ENCODE measurements around the gene SPTBN4.

Gene SPTBN4

GRCh38 chr19:40603071-40603388 is 136.2 kb downstream of the SPTBN4 start:
- peaks cover 41% of the 10 kb centered on the region for H3K4me1 ChIP-seq (ENCODE audit: control insufficient read depth, insufficient read depth, low read length)
- H3K27ac ChIP-seq (ENCODE audit: low read depth, low read length), result no peak overlapping the region; the same call in 1 of the 2 replicates
- peak overlapping the region; percentile 24 for H3K9ac ChIP-seq (ENCODE audit: low read length)
- H3K9me3 ChIP-seq (ENCODE audit: control insufficient read depth, insufficient read depth, low read depth, low read length), result no peaks in the 10 kb centered on the region
- peaks cover 71% of the 10 kb centered on the region for H3K27me3 ChIP-seq (ENCODE audit: control insufficient read depth, insufficient read depth, low read length)
- peak overlapping the region; percentile 54 for H3K4me3 ChIP-seq (ENCODE audit: low read depth, low read length)
- H3K36me3 ChIP-seq (ENCODE audit: control insufficient read depth, insufficient read depth, low read length), result no peaks in the 10 kb centered on the region

DNA sequence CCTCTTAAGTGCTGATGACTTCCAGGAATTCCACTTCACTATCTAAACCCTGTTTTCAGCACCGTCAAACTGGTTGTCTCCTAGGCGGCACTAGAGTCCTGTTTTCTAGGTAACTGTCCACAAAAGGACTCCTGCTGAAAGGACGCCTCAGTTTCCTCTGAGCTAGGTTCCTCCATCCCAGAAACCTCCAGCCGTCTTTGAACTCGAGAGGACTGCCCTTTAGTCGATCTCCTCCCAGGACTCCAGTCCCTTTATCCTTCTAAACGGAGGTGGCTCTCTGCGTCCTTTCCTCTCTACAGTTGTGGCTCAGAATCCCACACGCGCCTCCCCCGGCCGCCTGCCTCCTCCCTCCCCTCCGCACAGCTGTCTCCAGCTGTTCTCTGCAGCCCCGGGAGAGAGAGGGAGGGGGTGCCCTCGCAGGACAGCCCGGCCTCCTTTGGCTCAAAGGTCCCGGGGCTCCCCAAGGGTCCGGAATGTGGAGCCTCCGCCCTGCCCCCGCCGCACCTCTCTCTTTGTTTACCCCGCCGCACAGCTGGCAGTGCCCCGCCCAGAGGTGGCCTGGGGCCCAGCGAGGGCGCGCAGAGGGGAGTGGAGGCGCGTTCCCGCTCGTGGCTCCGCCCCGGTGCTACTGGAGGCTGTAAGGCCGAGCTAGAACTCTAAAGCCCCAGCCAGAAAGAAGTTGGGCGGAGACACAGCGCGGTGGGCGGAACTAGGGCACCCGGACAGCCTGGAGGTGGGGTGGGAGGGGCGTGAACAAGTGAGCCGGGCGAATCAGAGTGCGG is 136.8 kb downstream of the SPTBN4 start:
- peaks cover 41% of the 10 kb centered on the region for H3K4me1 ChIP-seq (ENCODE audit: control insufficient read depth, insufficient read depth, low read length)
- H3K9ac ChIP-seq (ENCODE audit: low read length), result peak overlapping the region; percentile 24
- peaks cover 76% of the 10 kb centered on the region for H3K27me3 ChIP-seq (ENCODE audit: control insufficient read depth, insufficient read depth, low read length)

GRCh38 chr19:40604171-40604646 is 137.4 kb downstream of the SPTBN4 start:
- peaks cover 76% of the 10 kb centered on the region for H3K27me3 ChIP-seq (ENCODE audit: control insufficient read depth, insufficient read depth, low read length)
- no peak overlapping the region for H3K27ac ChIP-seq (ENCODE audit: low read depth, low read length)
- no peaks in the 10 kb centered on the region for H3K36me3 ChIP-seq (ENCODE audit: control insufficient read depth, insufficient read depth, low read length)
- peak overlapping the region; percentile 54; the same call in 1 of the 2 replicates for H3K4me3 ChIP-seq (ENCODE audit: low read depth, low read length)
- no peak overlapping the region for H3K9ac ChIP-seq (ENCODE audit: low read length)
- peaks cover 39% of the 10 kb centered on the region for H3K4me1 ChIP-seq (ENCODE audit: control insufficient read depth, insufficient read depth, low read length)
- H3K9me3 ChIP-seq (ENCODE audit: control insufficient read depth, insufficient read depth, low read depth, low read length), result no peaks in the 10 kb centered on the region

More for the DNA sequence above, 136.8 kb downstream of the SPTBN4 start:
- no peaks in the 10 kb centered on the region for H3K9me3 ChIP-seq (ENCODE audit: control insufficient read depth, insufficient read depth, low read depth, low read length)
- no peaks in the 10 kb centered on the region for H3K36me3 ChIP-seq (ENCODE audit: control insufficient read depth, insufficient read depth, low read length)
- peak overlapping the region; percentile 4; the same call in 1 of the 2 replicates for H3K27ac ChIP-seq (ENCODE audit: low read depth, low read length)
- peak overlapping the region; percentile 54 for H3K4me3 ChIP-seq (ENCODE audit: low read depth, low read length)

GRCh38 chr19:40604647-40605215 is 137.9 kb downstream of the SPTBN4 start:
- no peaks in the 10 kb centered on the region for H3K36me3 ChIP-seq (ENCODE audit: control insufficient read depth, insufficient read depth, low read length)
- H3K27ac ChIP-seq (ENCODE audit: low read depth, low read length), result no peak overlapping the region
- H3K4me3 ChIP-seq (ENCODE audit: low read depth, low read length), result peak overlapping the region; percentile 64
- H3K4me1 ChIP-seq (ENCODE audit: control insufficient read depth, insufficient read depth, low read length), result peaks cover 34% of the 10 kb centered on the region
- H3K9ac ChIP-seq (ENCODE audit: low read length), result no peak overlapping the region
- H3K9me3 ChIP-seq (ENCODE audit: control insufficient read depth, insufficient read depth, low read depth, low read length), result no peaks in the 10 kb centered on the region
- peaks cover 75% of the 10 kb centered on the region for H3K27me3 ChIP-seq (ENCODE audit: control insufficient read depth, insufficient read depth, low read length)

- H3K27me3 ChIP-seq (ENCODE audit: control insufficient read depth, insufficient read depth, low read length), result peaks cover 72% of the 10 kb centered on the region
- peaks cover 34% of the 10 kb centered on the region for H3K4me1 ChIP-seq (ENCODE audit: control insufficient read depth, insufficient read depth, low read length)
- no peak overlapping the region for H3K9ac ChIP-seq (ENCODE audit: low read length)
- H3K9me3 ChIP-seq (ENCODE audit: control insufficient read depth, insufficient read depth, low read depth, low read length), result no peaks in the 10 kb centered on the region
- H3K27ac ChIP-seq (ENCODE audit: low read depth, low read length), result no peak overlapping the region
- H3K4me3 ChIP-seq (ENCODE audit: low read depth, low read length), result peak overlapping the region; percentile 64
- no peaks in the 10 kb centered on the region for H3K36me3 ChIP-seq (ENCODE audit: control insufficient read depth, insufficient read depth, low read length)
These were observed 138.6 kb downstream of the SPTBN4 start for GRCh38 chr19:40605216-40605971.

DNA sequence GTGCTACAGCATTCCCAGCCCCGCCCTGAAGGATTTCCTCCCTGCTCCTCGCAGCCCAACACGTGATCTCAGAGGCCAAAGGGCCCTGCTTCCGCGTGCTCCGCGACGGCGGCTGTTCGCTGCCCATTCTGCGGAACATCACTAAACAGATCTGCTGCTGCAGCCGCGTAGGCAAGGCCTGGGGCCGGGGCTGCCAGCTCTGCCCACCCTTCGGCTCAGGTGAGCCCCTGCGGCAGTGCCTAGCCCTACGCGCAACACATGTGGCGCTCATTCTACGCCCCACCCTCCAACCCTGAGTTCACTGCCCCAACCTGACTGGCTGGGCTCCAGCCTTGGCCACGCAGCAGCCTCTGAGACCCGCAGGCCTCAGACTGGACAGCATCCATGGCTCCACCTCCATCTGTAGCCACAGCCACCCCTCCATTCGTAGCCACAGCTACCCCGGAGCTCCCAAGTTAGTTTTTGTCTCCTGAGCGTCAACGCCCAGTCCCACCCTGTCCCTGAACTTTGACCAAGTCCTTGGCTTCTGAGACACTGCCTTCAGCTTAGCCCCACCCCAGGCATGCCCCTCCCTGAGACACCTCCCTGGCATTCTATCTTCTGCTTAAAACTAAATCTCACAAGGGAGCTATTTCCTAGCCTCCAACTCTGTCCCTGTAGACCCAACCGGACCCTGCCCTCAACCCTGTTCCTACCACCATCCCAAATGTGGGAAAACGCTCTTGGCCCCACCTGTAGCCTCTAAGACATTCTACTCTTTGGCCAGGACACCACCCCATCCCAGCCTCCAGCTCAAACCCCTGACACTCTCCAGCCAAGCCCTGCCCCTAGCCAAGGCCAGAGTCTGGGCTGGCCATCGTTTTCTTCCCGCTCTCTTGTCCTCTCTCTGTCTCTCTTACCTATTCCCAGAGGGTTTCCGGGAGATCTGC is 140.8 kb downstream of the SPTBN4 start:
- peaks cover 23% of the 10 kb centered on the region for H3K4me1 ChIP-seq (ENCODE audit: control insufficient read depth, insufficient read depth, low read length)

GRCh38 chr19:40608240-40608621 is 141.4 kb downstream of the SPTBN4 start:
- Histone ChIP-seq H3K36me3 (ENCODE audit: control insufficient read depth, insufficient read depth, low read length) (no peaks in the 10 kb centered on the region), H3K4me3 (ENCODE audit: low read depth, low read length) (no peak overlapping the region), H3K27me3 (ENCODE audit: control insufficient read depth, insufficient read depth, low read length) (peaks cover 72% of the 10 kb centered on the region), H3K9ac (ENCODE audit: low read length) (no peak overlapping the region), H3K4me1 (ENCODE audit: control insufficient read depth, insufficient read depth, low read length) (peaks cover 20% of the 10 kb centered on the region), H3K27ac (ENCODE audit: low read depth, low read length) (no peak overlapping the region), H3K9me3 (ENCODE audit: control insufficient read depth, insufficient read depth, low read depth, low read length) (no peaks in the 10 kb centered on the region)

More for the DNA sequence above, 140.8 kb downstream of the SPTBN4 start:
- Histone ChIP-seq H3K4me3 (ENCODE audit: low read depth, low read length) (no peak overlapping the region), H3K36me3 (ENCODE audit: control insufficient read depth, insufficient read depth, low read length) (no peaks in the 10 kb centered on the region), H3K9me3 (ENCODE audit: control insufficient read depth, insufficient read depth, low read depth, low read length) (no peaks in the 10 kb centered on the region), H3K27me3 (ENCODE audit: control insufficient read depth, insufficient read depth, low read length) (peaks cover 73% of the 10 kb centered on the region), H3K27ac (ENCODE audit: low read depth, low read length) (no peak overlapping the region), H3K9ac (ENCODE audit: low read length) (no peak overlapping the region)

- Histone ChIP-seq H3K9ac (ENCODE audit: low read length) (no peak overlapping the region), H3K4me3 (ENCODE audit: low read depth, low read length) (peak overlapping the region; percentile 63), H3K4me1 (ENCODE audit: control insufficient read depth, insufficient read depth, low read length) (peaks cover 17% of the 10 kb centered on the region), H3K9me3 (ENCODE audit: control insufficient read depth, insufficient read depth, low read depth, low read length) (no peaks in the 10 kb centered on the region), H3K27ac (ENCODE audit: low read depth, low read length) (no peak overlapping the region), H3K36me3 (ENCODE audit: control insufficient read depth, insufficient read depth, low read length) (no peaks in the 10 kb centered on the region), H3K27me3 (ENCODE audit: control insufficient read depth, insufficient read depth, low read length) (peaks cover 72% of the 10 kb centered on the region)
These were observed 142.2 kb downstream of the SPTBN4 start for GRCh38 chr19:40608957-40609356.

DNA sequence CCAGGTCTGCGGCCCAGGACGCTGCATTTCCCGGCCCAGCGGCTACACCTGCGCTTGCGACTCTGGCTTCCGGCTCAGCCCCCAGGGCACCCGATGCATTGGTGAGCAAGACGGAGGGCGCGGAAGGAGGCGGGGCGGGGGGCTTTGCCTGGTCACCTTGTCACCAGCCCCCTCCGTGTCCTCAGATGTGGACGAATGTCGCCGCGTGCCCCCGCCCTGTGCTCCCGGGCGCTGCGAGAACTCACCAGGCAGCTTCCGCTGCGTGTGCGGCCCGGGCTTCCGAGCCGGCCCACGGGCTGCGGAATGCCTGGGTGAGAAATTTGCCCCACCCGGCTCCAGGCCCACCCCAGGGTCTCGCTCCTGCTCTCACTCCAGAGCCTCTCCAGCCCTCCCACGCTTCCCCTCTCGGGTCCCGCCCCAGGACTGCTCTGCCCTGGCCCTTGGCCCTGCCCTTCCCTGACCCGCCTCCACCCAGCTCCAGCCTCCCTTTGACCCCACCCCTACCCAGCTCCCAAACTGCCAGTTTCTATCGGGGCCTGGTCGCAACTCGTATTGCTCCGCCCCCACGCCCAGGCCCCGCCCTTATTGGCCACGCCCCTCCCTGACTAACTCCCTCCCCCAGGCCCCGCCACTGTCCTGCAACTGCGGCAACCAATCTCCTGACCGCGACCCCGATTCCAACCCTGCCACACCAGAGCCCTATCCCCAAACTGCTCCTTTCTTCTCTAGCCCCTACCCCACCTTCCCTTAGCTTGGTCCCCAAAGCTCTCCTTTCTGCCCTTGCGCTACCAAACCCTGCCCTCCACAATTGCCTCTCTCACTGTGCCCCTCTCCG is 143.0 kb downstream of the SPTBN4 start:
- Histone ChIP-seq H3K36me3 (ENCODE audit: control insufficient read depth, insufficient read depth, low read length) (no peaks in the 10 kb centered on the region), H3K4me3 (ENCODE audit: low read depth, low read length) (peak overlapping the region; percentile 63), H3K27ac (ENCODE audit: low read depth, low read length) (no peak overlapping the region), H3K4me1 (ENCODE audit: control insufficient read depth, insufficient read depth, low read length) (peaks cover 17% of the 10 kb centered on the region), H3K9me3 (ENCODE audit: control insufficient read depth, insufficient read depth, low read depth, low read length) (no peaks in the 10 kb centered on the region), H3K27me3 (ENCODE audit: control insufficient read depth, insufficient read depth, low read length) (peaks cover 66% of the 10 kb centered on the region), H3K9ac (ENCODE audit: low read length) (peak overlapping the region; percentile 34)
